HL-60/S4 (cell line): Measurements from ENCODE around the gene CLTB.

Experiments
- in situ Hi-C: fragments of 300-500 bp; cut with MboI; formaldehyde crosslinking; loops from 2 replicates; pipeline ENCODE4 v1.14.3; 2022; ENCODE audit warnings: low sequenced_read_pairs

The CLTB gene

GRCh38 chr5:176384366-176384930 lies 31.9 kb downstream of the CLTB start:
- in situ Hi-C loops = no loop called here

GRCh38 chr5:176383961-176384360 lies 32.4 kb downstream of the CLTB start:
- in situ Hi-C loops = no loop called here

GRCh38 chr5:176383248-176383905 lies 33.0 kb downstream of the CLTB start:
- in situ Hi-C loops = no loop called here

- in situ Hi-C loops = no loop called here
Observed at GRCh38 chr5:176382721-176383120, 33.6 kb downstream of the CLTB start.

- in situ Hi-C loops = no loop called here
Observed at GRCh38 chr5:176381979-176382378, 34.4 kb downstream of the CLTB start.

- in situ Hi-C loops = no loop called here
Observed at GRCh38 chr5:176381423-176381822, 34.9 kb downstream of the CLTB start.

GRCh38 chr5:176379881-176380280 lies 36.5 kb downstream of the CLTB start:
- in situ Hi-C loops = no loop called here

- in situ Hi-C loops = no loop called here
Observed at GRCh38 chr5:176373100-176373818, 43.1 kb downstream of the CLTB start.

GRCh38 chr5:176371621-176372539 lies 44.5 kb downstream of the CLTB start:
- in situ Hi-C loops = no loop called here

GRCh38 chr5:176369934-176370711 lies 46.2 kb downstream of the CLTB start:
- in situ Hi-C loops = no loop called here

- in situ Hi-C loops = no loop called here
Observed at GRCh38 chr5:176368726-176369125, 47.6 kb downstream of the CLTB start.

- in situ Hi-C loops = no loop called here
Observed at GRCh38 chr5:176366232-176366894, 50.0 kb downstream of the CLTB start.

GRCh38 chr5:176365351-176366231 lies 50.7 kb downstream of the CLTB start, which contains the start of gene ARL10:
Gene ARL10, plus strand, starts transcription at chr5:176365487. Its CDS starts 77 bp downstream, at chr5:176365564.
- in situ Hi-C loops = no loop called here

GRCh38 chr5:176364765-176365350 lies 51.5 kb downstream of the CLTB start:
- in situ Hi-C loops = no loop called here

- in situ Hi-C loops = no loop called here
Observed at GRCh38 chr5:176362233-176362490, 54.2 kb downstream of the CLTB start.

GRCh38 chr5:176361437-176362232 lies 54.7 kb downstream of the CLTB start, which contains the start of gene KIAA1191:
Gene KIAA1191, minus strand, starts transcription at chr5:176361764. Its CDS starts 2,256 bp downstream, at chr5:176359508.
- in situ Hi-C loops = no loop called here

GRCh38 chr5:176360894-176361436 lies 55.4 kb downstream of the CLTB start:
- in situ Hi-C loops = no loop called here
